Activated T-helper 1 cell treated with anti-CD3 and anti-CD28 coated beads, Interleukin-2, amount 50 U/mL, for 16 hours (primary cell): ENCODE data around the gene ESYT2.

Source experiments
- DNase-seq, 2 donors: peaks; one replicate each; pipeline ENCODE4 v3.0.0-alpha.2; 2020; ENCODE audit warnings: low read depth in 1 of 2, low spot score in 1 of 2

ESYT2 gene

GRCh38 chr7:158805937-158806336, 23.4 kb downstream of the ESYT2 start:
- no peak for DNase-seq

GRCh38 chr7:158805414-158805813, 23.9 kb downstream of the ESYT2 start:
- no peak for DNase-seq

- DNase-seq, result no peak
Measured at GRCh38 chr7:158804335-158804734, 25.0 kb downstream of the ESYT2 start.

- DNase-seq, result no peak
Measured at GRCh38 chr7:158803367-158803969, 25.8 kb downstream of the ESYT2 start.

- DNase-seq, result no peak
Measured at GRCh38 chr7:158802535-158803366, 26.6 kb downstream of the ESYT2 start.

GRCh38 chr7:158798741-158799140, 30.6 kb downstream of the ESYT2 start:
- no peak for DNase-seq

GRCh38 chr7:158796667-158797066, 32.6 kb downstream of the ESYT2 start:
- no peak for DNase-seq

- no peak for DNase-seq
Measured at GRCh38 chr7:158795272-158795671, 34.0 kb downstream of the ESYT2 start.

GRCh38 chr7:158791107-158791506, 38.2 kb downstream of the ESYT2 start:
- no peak for DNase-seq

GRCh38 chr7:158789842-158790241, 39.5 kb downstream of the ESYT2 start:
- no peak for DNase-seq

- no peak for DNase-seq
Measured at GRCh38 chr7:158786898-158787297, 42.4 kb downstream of the ESYT2 start.

- no peak for DNase-seq
Measured at GRCh38 chr7:158784270-158784669, 45.0 kb downstream of the ESYT2 start.

GRCh38 chr7:158783595-158783994, 45.7 kb downstream of the ESYT2 start:
- DNase-seq, result no peak

GRCh38 chr7:158782761-158783401, 46.4 kb downstream of the ESYT2 start:
- DNase-seq, result no peak

- no peak for DNase-seq
Measured at GRCh38 chr7:158781974-158782664, 47.2 kb downstream of the ESYT2 start.

- no peak for DNase-seq
Measured at GRCh38 chr7:158781217-158781973, 47.9 kb downstream of the ESYT2 start.

- no peak for DNase-seq
Measured at GRCh38 chr7:158779061-158780000, 50.0 kb downstream of the ESYT2 start.

GRCh38 chr7:158778471-158778870, 50.8 kb downstream of the ESYT2 start:
- no peak for DNase-seq

GRCh38 chr7:158777793-158778192, 51.5 kb downstream of the ESYT2 start:
- no peak for DNase-seq

- DNase-seq, result no peak
Measured at GRCh38 chr7:158776474-158776873, 52.8 kb downstream of the ESYT2 start.
